IMR-90 (cell line): ENCODE measurements around the gene DTD1. TPM values are rescaled to one million over a fixed set of nuclear protein-coding genes. Genes with fewer than 3 reads are reported as not detected.

Source experiments
- ATAC-seq: fragments of 200-7000 bp; cut with Tn5 transposase; 2 replicates; pipeline ENCODE4 v1.9.1; 2020; ENCODE audit warnings: low read depth, mild to moderate bottlenecking, moderate library complexity
- BruUV-seq: library from RNA; stranded (reverse); fragments of 400-500 nt; replicated peaks from 2 replicates; lab custom pipeline; 2021; lab: Mats Ljungman, UMichigan
- CTCF ChIA-PET: fragments of 300-600 bp; formaldehyde crosslinking; extraction: SDS; loops from one replicate; lab custom pipeline; 2021; ENCODE audit warnings: antibody characterized with exemption; lab: Yijun Ruan, JAX
- POLR2A ChIA-PET: fragments of 300-600 bp; sonication (Branson Sonifier 250); formaldehyde crosslinking; loops from one replicate; lab custom pipeline; 2022; ENCODE audit warnings: antibody characterized with exemption; ENCODE audit not compliant: unreplicated experiment; lab: Charles Lee
- DNase-seq: peaks from one replicate; pipeline ENCODE4 v3.0.0; 2013
- H2AFZ ChIP-seq: replicated peaks from 2 replicates; pipeline ENCODE3; 2013; ENCODE audit warnings: low read length, mild to moderate bottlenecking; ENCODE audit not compliant: poor library complexity
- H2AK5ac ChIP-seq: 2 replicates; pipeline ENCODE4 v1.6.1; 2013; ENCODE audit warnings: low read depth, low read length, inconsistent platforms
- H2AK9ac ChIP-seq: replicated peaks from 2 replicates; pipeline ENCODE3; 2013; ENCODE audit warnings: mild to moderate bottlenecking, low read depth, low read length, moderate library complexity; ENCODE audit not compliant: poor library complexity
- H2BK120ac ChIP-seq: 2 replicates; pipeline ENCODE4 v1.6.1; 2013; ENCODE audit warnings: low read depth, low read length, inconsistent platforms
- H2BK15ac ChIP-seq: 3 replicates; pipeline ENCODE4 v1.6.1; 2013; ENCODE audit warnings: low read depth, low read length, inconsistent platforms
- H2BK20ac ChIP-seq: 2 replicates; pipeline ENCODE4 v1.6.1; 2013; ENCODE audit warnings: low read depth, mild to moderate bottlenecking, inconsistent platforms, low read length, moderate library complexity
- H2BK5ac ChIP-seq: 2 replicates; pipeline ENCODE4 v1.6.1; 2013; ENCODE audit warnings: mild to moderate bottlenecking, low read depth, low read length, inconsistent platforms; ENCODE audit not compliant: poor library complexity, severe bottlenecking
- H3K14ac ChIP-seq: replicated peaks from 2 replicates; pipeline ENCODE4 v1.6.1; 2013; ENCODE audit warnings: low read depth, low read length, inconsistent platforms
- H3K18ac ChIP-seq: 2 replicates; pipeline ENCODE4 v1.6.1; 2013; ENCODE audit warnings: low read depth, low read length, control low read depth
- H3K23ac ChIP-seq: 2 replicates; pipeline ENCODE4 v1.6.1; 2013; ENCODE audit warnings: low read depth, low read length, inconsistent platforms
- H3K27ac ChIP-seq: 2 replicates; pipeline ENCODE4 v1.5.1; 2013; ENCODE audit warnings: mild to moderate bottlenecking, control low read depth, low read length; ENCODE audit not compliant: insufficient read depth
- H3K27me3 ChIP-seq: 2 replicates; pipeline ENCODE4 v1.6.1; 2013; ENCODE audit warnings: low read length; ENCODE audit not compliant: control insufficient read depth, insufficient read depth
- H3K36me3 ChIP-seq: 2 replicates; pipeline ENCODE4 v1.6.1; 2013; ENCODE audit warnings: low read length, mixed read lengths; ENCODE audit not compliant: control insufficient read depth, insufficient read depth
- H3K4ac ChIP-seq: 2 replicates; pipeline ENCODE4 v1.6.1; 2013; ENCODE audit warnings: low read depth, low read length, inconsistent platforms
- H3K4me1 ChIP-seq: 2 replicates; pipeline ENCODE4 v1.6.1; 2013; ENCODE audit warnings: low read length, mixed read lengths; ENCODE audit not compliant: control insufficient read depth, insufficient read depth
- H3K4me2 ChIP-seq: 2 replicates; pipeline ENCODE4 v1.6.1; 2013; ENCODE audit warnings: low read depth, mild to moderate bottlenecking, control low read depth, low read length, moderate library complexity
- H3K4me3 ChIP-seq: 2 replicates; pipeline ENCODE4 v1.5.1; 2013; ENCODE audit warnings: low read depth, mild to moderate bottlenecking, control low read depth, low read length, moderate library complexity; ENCODE audit not compliant: insufficient read depth
- H3K56ac ChIP-seq: 2 replicates; pipeline ENCODE4 v1.6.1; 2013; ENCODE audit warnings: low read length, inconsistent platforms; ENCODE audit not compliant: insufficient read depth; ENCODE audit errors: extremely low read depth
- H3K79me1 ChIP-seq, 2 experiments: 2 replicates each; pipeline ENCODE4 v1.6.1; 2013; ENCODE audit warnings: low read length in 2 of 2, inconsistent platforms in 1 of 2, low read depth in 1 of 2
- H3K9ac ChIP-seq: 2 replicates; pipeline ENCODE4 v1.6.1; 2013; ENCODE audit warnings: low read depth, low read length, control low read depth
- H3K9me1 ChIP-seq: 2 replicates; pipeline ENCODE4 v1.6.1; 2013; ENCODE audit warnings: low read length, inconsistent platforms; ENCODE audit not compliant: insufficient read depth
- H3K9me3 ChIP-seq: 2 replicates; pipeline ENCODE4 v1.6.1; 2013; ENCODE audit warnings: low read length; ENCODE audit not compliant: control insufficient read depth, insufficient read depth
- H4K20me1 ChIP-seq: 2 replicates; pipeline ENCODE4 v1.6.1; 2013; ENCODE audit warnings: low read length, inconsistent platforms; ENCODE audit not compliant: insufficient read depth
- H4K5ac ChIP-seq: 2 replicates; pipeline ENCODE4 v1.6.1; 2013; ENCODE audit warnings: mild to moderate bottlenecking, low read depth, low read length, control low read depth
- H4K8ac ChIP-seq, 2 experiments: 2 replicates each; pipeline ENCODE4 v1.6.1; 2013; ENCODE audit warnings: low read depth in 2 of 2, low read length in 2 of 2, control low read depth in 1 of 2, inconsistent platforms in 1 of 2
- H4K91ac ChIP-seq: 2 replicates; pipeline ENCODE4 v1.6.1; 2013; ENCODE audit warnings: low read depth, low read length, inconsistent platforms; ENCODE audit not compliant: insufficient read depth
- FOS ChIP-seq: fragments of 150-350 bp; IDR thresholded peaks from 2 replicates; pipeline ENCODE4 v1.6.1; 2016; ENCODE audit warnings: low read depth, low read length
- MXI1 ChIP-seq: IDR thresholded peaks from 2 replicates; pipeline ENCODE4 v1.6.1; 2012; ENCODE audit warnings: low read depth, mild to moderate bottlenecking, low read length, moderate library complexity, borderline replicate concordance
- NFE2L2 ChIP-seq: fragments of 150-350 bp; IDR thresholded peaks from 2 replicates; pipeline ENCODE4 v1.6.1; 2016; ENCODE audit warnings: low read depth, mild to moderate bottlenecking, low read length
- POLR2A ChIP-seq: IDR thresholded peaks from 2 replicates; pipeline ENCODE4 v1.6.1; 2012; ENCODE audit warnings: mild to moderate bottlenecking, low read depth, low read length
- WGBS, 2 experiments: methylation state at CpG; one replicate each; pipeline versions ENCODE4 v1.1.5 to v1.1.7; 2013; ENCODE audit warnings: missing lambda C conversion rate in 2 of 2; ENCODE audit not compliant: insufficient read length in 1 of 2; ENCODE audit errors: extremely low coverage in 2 of 2; 5-methylcytosine and 5-hydroxymethylcytosine counted together
- dilution Hi-C: fragments of 300-500 bp; cut with HindIII; formaldehyde crosslinking; loops from one replicate; pipeline ENCODE4 v1.14.3; 2018; ENCODE audit warnings: low sequenced_read_pairs; ENCODE audit not compliant: unreplicated experiment
- in situ Hi-C: fragments of 300-500 bp; cut with MboI; formaldehyde crosslinking; loops from 3 replicates; pipeline ENCODE4 v1.14.3; 2019; ENCODE audit warnings: low sequenced_read_pairs, inconsistent platforms, mixed read lengths
- intact Hi-C: fragments of 100-400 bp; cut with micrococcal nuclease; formaldehyde crosslinking; loops from 2 replicates; pipeline ENCODE4 v1.10.0; 2022
- polyA plus RNA-seq, 3 experiments: library from polyadenylated mRNA; depleted of rRNA; stranded (reverse); fragments of >200 nt; gene quantifications; 2 replicates each; pipeline ENCODE4 v1.2.3, GENCODE V29; 2012; ENCODE audit warnings: low replicate concordance in 1 of 3
- total RNA-seq: library from RNA; depleted of rRNA; stranded (reverse); fragments of >200 nt; gene quantifications from 2 replicates; pipeline ENCODE4 v1.2.3, GENCODE V29; 2012

The DTD1 gene
- total and polyA plus RNA-seq, 2 of the 4 experiments (the other 2 are of a cell fraction): 73.1 to 101 TPM

GRCh38 chr20:18638768-18639167 lies 50.9 kb downstream of the DTD1 start:
- Histone ChIP-seq H3K18ac (no peak overlapping the region), H3K4me3 (no peak overlapping the region), H3K79me1 (peaks cover 7 to 19% of the 10 kb centered on the region in 2 experiments), H2BK120ac (no peak overlapping the region), H2AFZ (no peak overlapping the region), H3K4ac (no peak overlapping the region), H3K9ac (no peak overlapping the region), H2BK5ac (no peak overlapping the region), H2BK20ac (no peak overlapping the region), H2BK15ac (no peak overlapping the region), H3K36me3 (no peaks in the 10 kb centered on the region; the same call in 1 of the 2 replicates), H3K9me3 (no peaks in the 10 kb centered on the region), H3K4me2 (no peak overlapping the region), H3K27me3 (no peaks in the 10 kb centered on the region), H4K8ac (no peak overlapping the region), H3K14ac (no peak overlapping the region), H2AK9ac (no peak overlapping the region), H3K23ac (no peak overlapping the region), H3K56ac (no peak overlapping the region), H2AK5ac (no peak overlapping the region), H4K5ac (no peak overlapping the region), H3K27ac (no peak overlapping the region), H3K4me1 (no peaks in the 10 kb centered on the region), H4K20me1 (no peaks in the 10 kb centered on the region), H3K9me1 (peaks cover 3% of the 10 kb centered on the region; the same call in 1 of the 2 replicates), H4K91ac (no peak overlapping the region)
- peak; percentile 26 for DNase-seq
- BruUV-seq: no TSS peak
- dilution Hi-C loops (no loop called here), intact Hi-C loops (loop anchor here (10.0 kb wide), 1 partner anchor 946 kb away; no protein-coding TSS in a partner anchor), in situ Hi-C loops (loop anchor here (10.0 to 25.0 kb wide), 3 partner anchors 101 to 1026 kb away; no protein-coding TSS in a partner anchor)
- POLR2A ChIA-PET: no interaction called here
- no peak for TF ChIP-seq FOS
- TF ChIP-seq POLR2A: no peak
- no peak for TF ChIP-seq NFE2L2
- no peak for TF ChIP-seq MXI1
- ATAC-seq: peak; percentile 70
- CTCF ChIA-PET: no interaction called here
- no CpG with 5 or more reads among the region's 2 CpGs for WGBS, 2 experiments
